HG03558 (cell line): ENCODE data around the gene CACNB2.
"Not testable (repeated sequence)": the region's sequence is repeated elsewhere in the genome, so short reads cannot be mapped to it uniquely, and the experiment has no call there.

Source experiments
- ATAC-seq: cut with Tn5 transposase; IDR thresholded peaks from one replicate; pipeline ENCODE4 v1.9.1; 2021; ENCODE audit warnings: moderate number of reproducible peaks; ENCODE audit not compliant: unreplicated experiment; ENCODE audit errors: extremely low read depth

CACNB2 gene

DNA sequence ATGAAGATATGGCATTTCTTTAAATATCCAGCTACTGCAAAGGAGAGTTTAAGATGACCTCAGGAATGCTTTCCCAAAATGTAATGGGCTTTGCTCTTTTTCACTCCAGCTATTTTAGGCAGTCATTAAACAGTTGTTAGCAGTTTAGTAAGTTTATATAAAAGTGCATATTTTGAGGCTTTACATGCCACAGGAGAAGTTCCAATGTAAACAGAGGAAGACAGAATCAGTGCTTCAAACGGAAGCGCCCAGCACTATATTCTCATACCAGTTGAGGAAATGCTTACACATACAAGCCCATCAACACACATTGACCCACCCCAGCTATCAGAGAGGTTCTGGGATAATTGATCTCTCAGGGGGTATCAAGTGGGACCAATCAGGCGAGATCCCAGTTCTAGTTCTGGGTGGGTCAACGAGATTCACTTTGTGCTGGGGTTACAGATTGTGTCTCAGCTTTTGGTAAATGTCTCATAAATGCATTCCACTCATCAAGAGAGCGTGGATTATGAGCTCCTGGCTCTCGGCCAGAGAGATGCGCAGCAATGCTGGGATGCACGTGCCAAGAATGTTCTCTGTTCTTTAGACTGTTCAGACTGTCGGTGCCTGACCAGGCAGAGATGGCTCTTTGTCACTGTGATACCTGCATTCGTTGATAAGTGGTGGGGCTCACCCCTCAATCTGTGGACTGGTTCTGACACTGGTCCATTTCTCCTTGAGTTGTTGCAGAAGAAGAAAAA lies 55.0 kb downstream of the CACNB2 start:
- ATAC-seq = no peak

DNA sequence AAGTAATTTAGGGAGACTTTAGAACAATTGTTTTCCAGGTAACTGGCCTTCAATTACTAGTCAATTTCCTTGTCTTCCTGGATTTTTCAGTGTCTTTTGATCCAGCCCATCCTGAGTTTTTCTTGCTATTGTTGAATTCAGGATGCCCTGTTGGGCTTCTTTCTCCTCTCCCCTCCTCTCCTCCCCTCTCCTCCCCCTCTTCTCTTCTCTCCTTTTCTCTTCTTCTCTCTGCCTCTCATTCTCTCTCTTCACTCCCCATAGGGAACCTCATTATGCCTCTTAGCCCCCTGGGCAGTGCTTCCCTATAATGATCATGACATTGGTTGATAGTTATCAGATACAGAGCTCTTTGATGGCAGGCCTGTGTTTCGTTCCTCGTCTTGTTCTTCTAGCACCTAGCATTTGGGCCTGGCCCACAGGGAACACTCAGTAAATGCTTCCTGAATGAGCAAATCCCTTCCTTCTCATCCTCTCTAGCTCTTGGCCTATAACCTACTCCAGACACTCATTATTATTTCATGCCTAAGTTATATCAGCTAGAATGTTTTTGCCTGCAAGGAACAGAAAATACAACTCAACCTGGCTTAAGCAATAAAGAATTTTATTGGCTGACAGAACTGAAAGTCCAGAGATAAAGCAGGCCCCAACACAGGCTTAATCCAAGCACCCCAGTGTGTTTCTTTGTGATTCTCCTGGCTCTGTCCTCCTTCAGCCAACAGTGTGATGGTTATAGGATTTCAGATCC lies 56.8 kb downstream of the CACNB2 start:
- ATAC-seq = no peak

DNA sequence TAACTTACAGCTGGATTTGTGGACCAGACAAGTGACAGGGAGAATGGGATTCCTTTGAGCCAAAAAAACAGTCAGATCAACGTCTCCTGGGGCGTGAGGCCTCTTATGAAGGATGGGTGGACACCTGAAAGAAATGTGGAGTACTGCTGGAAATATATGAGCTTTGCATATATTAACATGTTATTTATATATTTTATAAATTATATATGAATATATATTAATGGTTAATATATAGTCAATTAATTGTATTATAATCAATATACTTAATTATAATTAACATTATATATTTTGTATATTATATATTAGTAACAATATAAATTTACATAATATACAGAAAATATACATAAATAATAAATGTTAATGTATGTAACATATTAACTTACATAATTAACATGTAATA lies 57.5 kb downstream of the CACNB2 start:
- ATAC-seq = no peak

DNA sequence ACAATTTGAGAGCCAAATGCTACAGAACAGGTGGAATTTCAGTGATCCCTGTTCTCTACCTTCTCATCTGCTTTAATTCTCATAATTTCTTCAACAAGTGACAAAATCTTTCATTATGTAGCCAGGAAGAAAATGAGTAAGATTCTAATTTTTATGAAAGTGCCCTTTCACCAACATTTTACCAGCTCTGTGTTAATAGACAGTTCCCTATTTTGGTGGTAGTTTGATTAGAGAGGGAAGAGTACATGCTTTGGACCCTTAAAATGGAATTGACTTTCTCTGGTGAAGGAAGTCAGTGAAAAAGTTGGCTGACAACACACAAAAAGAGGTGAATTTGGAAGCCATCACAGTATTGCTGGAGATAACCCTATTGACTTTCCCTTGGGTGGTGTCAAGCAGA lies 61.7 kb downstream of the CACNB2 start:
- no peak for ATAC-seq

DNA sequence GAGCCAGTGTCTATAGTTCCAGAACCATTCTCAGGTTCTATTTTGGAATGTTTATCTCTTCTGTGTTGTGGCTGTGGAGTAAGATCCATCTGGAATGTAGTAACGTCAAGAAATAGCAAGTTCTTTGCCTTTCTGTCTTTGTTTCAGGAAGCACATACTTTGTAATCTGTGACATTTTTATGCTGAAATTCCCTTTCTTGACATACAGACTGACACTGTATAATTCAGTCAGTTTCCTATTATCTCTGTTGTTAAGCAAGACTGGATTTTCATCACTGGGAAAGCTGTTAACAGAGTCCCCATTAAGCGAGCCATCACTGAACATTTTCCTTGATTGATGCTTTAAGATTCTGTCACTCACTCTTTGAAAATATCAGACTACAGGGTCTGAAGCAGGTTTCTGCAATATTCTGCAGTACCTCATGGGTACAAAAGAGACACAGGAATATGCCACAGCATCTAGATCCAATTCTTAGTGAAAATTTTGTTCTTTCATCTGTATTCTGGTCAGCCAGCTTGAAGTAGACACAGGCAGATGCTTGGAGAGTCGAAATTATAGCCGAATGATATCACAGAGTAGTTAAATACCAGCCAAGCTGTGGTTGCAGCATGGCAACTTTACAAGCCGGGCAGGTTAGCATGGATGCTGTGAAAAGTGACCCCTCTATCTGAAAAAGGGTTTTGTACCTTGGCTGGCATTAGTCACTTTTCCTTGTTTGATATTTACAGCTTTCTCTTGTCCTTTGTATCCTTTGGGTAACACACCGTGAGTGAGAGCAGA lies 62.6 kb downstream of the CACNB2 start:
- ATAC-seq = no peak

DNA sequence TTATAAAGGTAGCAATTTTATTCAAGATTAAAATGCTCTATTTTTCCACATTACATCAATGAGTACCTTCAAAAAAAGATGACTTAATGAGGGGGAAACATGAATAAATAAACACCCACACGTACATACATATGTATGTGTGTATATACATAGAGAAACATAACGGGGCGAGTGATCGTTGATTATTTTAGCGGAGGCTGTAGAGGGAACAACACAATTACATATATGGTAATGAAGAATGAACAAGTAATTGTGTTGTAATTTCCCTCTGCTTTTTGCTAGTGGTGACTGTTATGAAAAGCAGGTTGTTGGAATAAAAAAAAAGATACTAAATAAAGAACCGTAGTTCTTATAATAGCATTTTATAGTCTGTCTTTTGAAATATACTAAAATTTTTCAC lies 63.2 kb downstream of the CACNB2 start:
- ATAC-seq = no peak

DNA sequence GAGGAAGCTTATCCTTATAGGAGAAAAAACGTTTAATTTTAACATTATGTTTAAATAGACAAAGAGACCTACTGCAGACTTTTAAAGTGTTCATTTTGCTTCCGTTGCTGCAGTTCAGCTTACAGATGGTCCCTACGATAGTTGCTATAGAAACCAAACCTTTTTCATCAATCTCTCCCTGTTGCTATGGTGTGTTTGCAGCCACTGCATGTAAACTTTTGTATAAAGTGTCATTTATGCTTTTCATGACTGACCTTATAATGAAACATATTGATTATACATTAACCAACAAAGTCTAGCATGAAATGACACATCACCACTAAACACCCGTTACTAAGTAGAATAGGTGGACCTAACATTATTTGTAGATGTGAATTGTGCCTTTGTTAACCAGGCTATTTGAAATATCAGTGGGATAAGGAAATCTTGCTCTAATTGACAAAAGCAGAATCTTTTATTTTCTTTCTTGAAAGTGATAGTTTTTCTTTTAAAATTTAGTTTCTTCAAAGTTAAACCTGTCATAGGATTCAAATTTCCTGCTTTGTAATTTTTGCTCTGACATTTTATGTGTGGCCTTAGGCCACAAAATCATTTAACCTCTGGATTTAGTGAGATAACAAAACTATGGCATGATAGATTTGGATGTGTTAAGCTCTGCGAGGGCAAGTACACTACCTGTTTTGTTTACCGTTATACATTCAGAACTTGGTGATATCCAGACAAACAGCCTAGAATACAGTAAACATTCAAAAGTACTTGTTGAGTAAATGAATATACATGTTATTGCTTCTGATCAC lies 64.0 kb downstream of the CACNB2 start:
- no peak for ATAC-seq

DNA sequence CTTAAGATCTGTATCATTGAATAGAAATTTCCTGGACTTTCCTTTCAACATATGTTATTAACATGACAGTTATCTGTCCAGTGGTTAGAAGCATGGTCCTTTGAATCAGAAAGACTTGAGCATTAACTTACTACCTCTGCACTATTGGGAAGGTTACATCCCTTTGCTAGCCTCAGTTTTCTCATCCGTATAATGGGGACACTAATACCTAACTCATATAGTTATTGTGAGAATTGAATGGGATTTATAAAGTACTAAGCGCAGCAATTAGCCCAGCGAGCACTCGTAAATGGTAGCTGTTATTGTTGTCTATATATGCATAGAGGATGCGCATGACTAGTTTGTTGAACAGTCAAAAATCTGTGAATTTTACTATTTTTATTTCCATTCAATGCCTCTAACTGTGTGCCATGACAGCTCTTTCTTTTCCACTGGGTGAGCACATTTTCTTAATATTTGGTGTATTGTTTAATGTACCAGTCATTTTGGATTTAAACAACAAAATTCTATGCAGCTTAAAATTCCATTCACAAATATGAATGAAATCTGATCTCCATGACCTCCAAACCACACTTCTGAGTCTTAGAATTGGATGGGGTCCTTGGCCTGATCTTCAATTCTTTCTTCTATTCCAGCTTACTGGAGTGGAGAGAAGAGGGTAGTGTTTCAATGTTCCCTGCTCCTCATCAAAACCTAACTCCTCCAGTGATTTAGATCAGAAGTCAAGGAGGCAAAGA lies 65.0 kb downstream of the CACNB2 start:
- no peak for ATAC-seq

DNA sequence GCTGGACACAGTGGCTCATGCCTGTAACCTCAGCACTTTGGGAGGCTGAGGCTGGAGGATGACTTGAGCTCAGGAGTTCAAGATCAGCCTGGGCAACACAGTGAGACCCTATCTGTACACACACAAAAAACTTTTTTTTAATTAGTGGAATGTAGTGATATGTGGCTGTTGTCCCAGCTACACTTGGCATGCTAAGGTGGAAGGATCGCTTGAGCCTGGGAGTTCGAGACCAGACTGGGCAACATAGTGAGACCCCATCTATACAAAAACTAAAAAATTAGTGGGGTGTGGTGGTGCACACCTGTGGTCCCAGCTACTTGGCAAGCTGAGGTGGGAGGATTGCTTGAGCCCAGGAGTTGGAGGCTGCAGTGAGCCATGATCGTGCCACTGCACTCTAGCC lies 68.0 kb downstream of the CACNB2 start:
- ATAC-seq = not testable (repeated sequence)

DNA sequence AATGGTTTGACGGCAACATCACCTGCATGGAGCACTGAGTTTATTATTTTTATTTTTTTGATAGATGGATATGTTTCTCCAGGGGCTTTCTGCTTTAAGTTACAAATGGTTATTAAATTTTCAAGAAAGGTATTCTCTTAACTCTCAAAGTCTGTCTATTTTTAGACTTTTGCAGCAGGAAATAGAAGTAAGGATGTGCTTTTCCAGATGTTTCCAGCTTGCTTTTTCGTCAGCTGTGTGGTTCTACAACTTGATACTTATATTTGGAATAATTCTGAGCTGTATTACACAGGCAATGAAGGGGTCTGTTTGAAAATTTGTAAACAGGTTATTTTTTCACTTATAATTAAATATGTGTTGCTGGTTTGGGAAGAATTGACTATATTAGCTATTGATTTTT lies 69.0 kb downstream of the CACNB2 start:
- no peak for ATAC-seq

DNA sequence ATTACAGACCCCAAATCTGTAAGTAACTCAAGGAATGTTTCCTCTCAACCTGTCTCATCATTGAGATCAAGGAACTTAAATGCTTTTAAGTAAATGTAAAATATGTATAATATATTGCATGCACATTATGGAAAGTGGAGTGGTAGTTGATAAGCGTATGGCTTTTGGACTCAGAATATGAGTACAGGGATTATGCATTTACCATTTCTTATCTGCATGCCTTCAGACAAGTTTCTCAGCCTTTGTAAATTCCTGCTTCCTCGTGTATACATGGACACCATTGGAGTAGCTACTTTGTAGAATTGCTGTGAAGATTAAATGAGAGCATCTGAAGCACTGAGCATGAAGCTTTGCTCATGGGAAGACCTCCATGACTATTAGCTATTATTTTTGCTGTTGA lies 70.5 kb downstream of the CACNB2 start:
- no peak for ATAC-seq

DNA sequence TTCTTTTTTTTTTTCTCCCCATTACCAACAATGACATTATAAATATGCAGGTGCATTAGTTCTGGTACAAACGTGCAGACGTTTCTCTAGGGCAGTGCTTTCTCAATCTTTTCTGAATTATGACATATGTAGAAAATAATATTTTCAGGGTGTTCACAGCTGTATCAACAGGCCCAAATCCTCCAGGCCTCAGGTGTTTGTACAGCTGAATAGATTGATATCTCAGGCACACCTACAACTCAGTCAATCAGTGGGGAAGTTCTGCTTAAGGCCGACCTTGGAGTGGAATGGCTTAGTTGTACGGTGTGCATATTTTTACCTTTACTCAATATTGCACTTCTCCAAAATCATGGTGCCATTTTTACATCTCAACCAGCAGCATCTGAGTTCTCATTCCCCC lies 71.6 kb downstream of the CACNB2 start:
- no peak for ATAC-seq

DNA sequence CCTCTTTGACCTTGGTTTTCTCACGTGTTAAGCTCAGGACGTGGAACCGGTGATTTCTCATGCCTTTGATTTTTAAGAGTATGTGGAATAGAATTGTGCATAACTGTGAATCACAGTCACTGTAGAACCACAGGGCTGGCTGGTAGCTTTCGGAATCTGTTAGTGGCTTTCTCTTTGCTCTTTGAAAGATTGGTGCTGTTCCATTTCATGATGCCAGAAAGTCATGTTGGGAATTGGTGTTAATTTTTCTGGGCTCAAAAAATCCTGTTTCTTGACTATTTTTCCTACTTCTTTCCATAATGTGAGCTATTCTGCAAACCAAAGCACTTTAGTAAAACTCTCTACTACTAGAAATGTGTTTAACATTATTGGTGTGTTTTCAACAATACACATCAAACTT lies 73.0 kb downstream of the CACNB2 start:
- no peak for ATAC-seq

DNA sequence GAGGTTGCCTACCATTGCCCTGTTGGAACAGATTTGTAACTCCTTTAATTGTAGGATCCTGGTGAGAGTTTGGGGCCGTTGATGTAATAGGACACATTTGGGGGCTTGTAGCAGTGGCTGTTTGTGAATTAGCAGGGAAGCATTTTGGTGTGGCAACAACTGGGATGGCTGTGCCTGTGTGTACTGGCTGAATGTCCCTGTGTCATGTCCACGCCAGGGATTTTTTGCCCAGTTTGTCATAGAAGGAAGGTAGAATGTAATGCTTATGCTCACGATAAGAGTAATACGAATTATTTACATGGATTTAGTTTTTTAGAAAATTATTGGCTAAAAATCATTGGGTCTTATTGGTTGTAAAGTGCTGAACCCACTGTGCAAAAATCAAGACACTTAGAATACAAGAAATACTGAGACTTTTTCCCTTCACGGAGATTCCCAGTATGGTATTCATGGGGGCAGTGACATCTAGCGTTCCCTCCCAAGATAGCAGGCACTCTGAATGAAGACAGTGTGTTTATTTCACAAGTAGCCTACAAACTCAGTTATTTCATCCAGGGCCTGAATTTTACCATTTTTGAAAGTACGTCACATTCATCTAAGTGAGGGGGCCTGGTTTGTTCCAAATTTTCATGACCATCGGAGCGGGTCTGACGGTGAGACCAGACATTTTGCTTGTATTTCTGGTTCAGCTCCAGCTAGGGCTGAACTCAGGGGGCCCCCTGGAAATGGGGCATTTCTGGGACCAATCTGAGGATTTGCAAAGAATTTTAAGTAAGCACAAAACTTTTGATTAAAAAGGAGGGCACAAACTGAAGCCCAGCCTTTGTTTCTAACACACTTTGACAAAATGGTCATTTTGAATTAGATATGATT lies 74.7 kb downstream of the CACNB2 start:
- ATAC-seq = no peak

DNA sequence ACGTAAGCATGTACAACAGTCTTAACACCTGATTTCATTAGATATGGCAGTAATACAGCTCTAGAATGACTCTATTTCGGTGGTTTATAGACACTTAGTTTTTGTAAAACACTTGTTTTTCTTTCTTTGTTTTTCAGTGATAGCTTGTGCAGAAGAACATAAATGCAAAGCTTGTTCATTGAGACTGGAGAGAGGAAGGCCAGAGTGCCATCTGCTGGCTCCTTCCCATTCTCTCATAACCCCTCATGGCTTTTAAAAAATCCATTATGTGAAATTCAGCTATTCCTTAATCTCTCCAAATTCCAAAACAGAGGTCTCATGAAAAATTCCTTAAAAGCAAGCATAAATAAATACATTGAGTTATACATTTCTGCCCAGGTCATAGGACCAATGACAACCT lies 76.3 kb downstream of the CACNB2 start:
- no peak for ATAC-seq

DNA sequence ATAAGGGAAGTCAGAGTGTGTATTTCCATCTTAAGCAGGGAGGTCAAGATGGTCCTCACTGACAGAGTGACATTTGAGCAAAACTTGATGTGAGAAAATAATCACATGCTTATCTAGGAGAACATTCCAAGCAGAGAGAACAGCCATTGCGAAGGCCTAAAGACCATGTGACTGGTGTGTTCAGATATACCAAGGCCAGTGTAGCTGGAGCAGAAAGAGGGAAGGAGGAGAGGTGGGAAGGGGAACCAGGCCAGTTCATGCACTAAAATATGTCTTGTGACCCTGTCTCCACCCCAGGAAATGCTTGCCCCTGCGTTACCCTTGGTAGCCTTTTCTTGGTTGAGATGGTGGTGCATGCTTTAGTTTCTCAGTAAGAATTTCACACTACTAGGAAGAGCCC lies 77.4 kb downstream of the CACNB2 start:
- ATAC-seq = no peak

DNA sequence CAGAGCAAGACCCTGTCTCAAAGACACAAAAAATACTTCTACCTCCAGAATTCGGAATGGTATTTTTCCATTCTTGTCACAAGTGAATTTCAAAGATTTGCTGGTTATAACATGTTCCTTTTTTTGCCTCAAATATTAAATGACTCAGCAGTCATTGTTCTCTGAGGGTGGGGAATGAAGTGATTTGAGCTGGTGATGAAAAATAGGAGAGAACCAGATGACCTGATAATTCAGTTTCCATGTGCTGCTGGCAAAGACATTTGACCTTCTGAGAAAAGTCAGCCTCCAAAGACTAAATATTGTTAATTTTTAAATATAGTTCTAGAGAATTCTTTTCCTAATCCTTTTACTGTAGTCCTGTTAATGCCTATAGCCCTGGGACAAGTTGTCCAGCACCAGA lies 78.9 kb downstream of the CACNB2 start:
- ATAC-seq = no peak

DNA sequence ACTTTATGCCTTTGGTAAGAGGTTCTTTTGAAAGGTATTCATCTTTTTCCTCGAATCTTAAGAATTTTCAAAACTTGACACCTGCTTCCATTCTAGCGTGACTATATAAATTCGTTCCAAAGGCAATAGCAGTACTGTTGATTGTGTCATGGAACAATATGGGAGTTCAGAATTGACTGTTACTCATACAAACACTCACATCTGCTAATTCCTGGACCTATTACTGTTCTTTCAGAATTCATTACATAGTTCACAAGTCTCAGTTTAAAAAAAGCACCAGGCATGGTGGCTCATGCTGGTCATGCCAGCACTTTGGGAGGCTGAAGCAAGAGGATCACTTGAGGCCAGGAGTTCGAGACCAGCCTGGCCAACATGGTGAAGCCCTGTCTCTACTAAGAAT lies 80.9 kb downstream of the CACNB2 start:
- ATAC-seq = no peak

DNA sequence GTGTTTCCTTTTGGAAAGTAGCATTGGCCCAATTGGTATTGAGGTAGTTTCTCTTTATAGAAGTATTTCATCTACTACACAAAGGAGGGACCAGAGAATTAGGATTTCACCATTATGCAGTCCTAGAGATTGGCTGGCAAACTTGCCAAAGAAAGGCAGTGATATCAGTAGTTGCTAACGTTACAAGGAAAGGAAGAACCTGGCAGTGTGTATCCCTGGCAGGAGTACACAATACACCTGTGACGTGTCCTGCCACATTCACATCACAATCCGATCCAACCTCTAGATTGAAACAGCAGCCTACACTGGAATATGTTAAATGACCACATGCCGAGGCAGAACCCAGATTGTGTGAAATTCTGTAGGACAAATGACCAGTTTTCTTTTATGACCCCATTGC lies 81.7 kb downstream of the CACNB2 start:
- ATAC-seq = no peak
